Measurements from ENCODE around the gene SFPQ.

SFPQ gene

GRCh38 chr1:35136780-35137179 lies 56.2 kb downstream of the SFPQ start:
- DNase-seq: no peak
